Neural cell (in vitro differentiated cells): ENCODE measurements around the gene GAB1. TPM values are rescaled to one million over a fixed set of nuclear protein-coding genes. Genes with fewer than 3 reads are reported as not detected.

Experiments
- H2AFZ ChIP-seq: fragments of 200-600, 300-800 bp; sonication (generic), shearing (Covaris generic); 2 replicates; pipeline ENCODE4 v1.6.0; 2014; ENCODE audit warnings: low read depth, mild to moderate bottlenecking, antibody characterized with exemption, low read length, moderate library complexity
- H3F3A ChIP-seq: fragments of 200-600 bp; shearing (Covaris generic); 2 replicates; pipeline ENCODE4 v1.6.1; 2016; ENCODE audit warnings: mild to moderate bottlenecking, moderate library complexity, mixed read lengths, antibody characterized with exemption, low read length; ENCODE audit not compliant: insufficient read depth, poor library complexity, severe bottlenecking
- H3K27ac ChIP-seq: fragments of 200-600, 300-800 bp; sonication (generic), shearing (Covaris generic); 2 replicates; pipeline ENCODE4 v1.5.1; 2014; ENCODE audit warnings: mild to moderate bottlenecking, low read length, moderate library complexity
- H3K27me3 ChIP-seq: fragments of 300-800, 200-600 bp; sonication (generic), shearing (Covaris generic); 2 replicates; pipeline ENCODE4 v1.6.0; 2014; ENCODE audit warnings: mild to moderate bottlenecking, low read depth, low read length, moderate library complexity; ENCODE audit not compliant: insufficient read depth
- H3K36me3 ChIP-seq: fragments of 300-800, 200-600 bp; sonication (generic), shearing (Covaris generic); 2 replicates; pipeline ENCODE4 v1.5.1; 2014; ENCODE audit warnings: mild to moderate bottlenecking, antibody characterized with exemption, low read length, moderate library complexity; ENCODE audit not compliant: insufficient read depth
- H3K4me2 ChIP-seq: fragments of 300-800, 200-600 bp; sonication (generic), shearing (Covaris generic); 2 replicates; pipeline ENCODE4 v1.6.0; 2014; ENCODE audit warnings: mild to moderate bottlenecking, low read length
- H3K4me3 ChIP-seq: fragments of 300-800, 200-600 bp; sonication (generic), shearing (Covaris generic); 2 replicates; pipeline ENCODE4 v1.5.1; 2014; ENCODE audit warnings: mild to moderate bottlenecking, low read length, moderate library complexity
- H3K79me2 ChIP-seq: fragments of 200-600 bp; shearing (Covaris generic); replicated peaks from 2 replicates; pipeline ENCODE4 v1.6.0; 2014; ENCODE audit warnings: mild to moderate bottlenecking, low read length, moderate library complexity; ENCODE audit not compliant: insufficient read depth
- H3K9ac ChIP-seq: fragments of 300-800, 200-600 bp; sonication (generic), shearing (Covaris generic); 2 replicates; pipeline ENCODE4 v1.6.1; 2016; ENCODE audit warnings: mild to moderate bottlenecking, low read length, mixed read lengths
- H3K9me2 ChIP-seq: fragments of 200-600 bp; shearing (Covaris generic); 2 replicates; pipeline ENCODE4 v1.6.1; 2016; ENCODE audit warnings: mild to moderate bottlenecking, low read length, mixed read lengths; ENCODE audit not compliant: insufficient read depth
- H3K9me3 ChIP-seq: fragments of 200-600, 300-800 bp; sonication (generic), shearing (Covaris generic); 2 replicates; pipeline ENCODE4 v1.6.1; 2016; ENCODE audit warnings: mild to moderate bottlenecking, mixed run types, low read length, moderate library complexity, mixed read lengths
- H4K20me1 ChIP-seq: fragments of 200-600 bp; shearing (Covaris generic); 2 replicates; pipeline ENCODE4 v1.6.1; 2016; ENCODE audit warnings: mild to moderate bottlenecking, mixed run types; ENCODE audit not compliant: insufficient read depth
- CTCF ChIP-seq: fragments of 450-650 bp; IDR thresholded peaks from 2 replicates; pipeline ENCODE4 v1.5.1; 2014; ENCODE audit warnings: antibody characterized with exemption, mild to moderate bottlenecking, moderate library complexity; ENCODE audit not compliant: poor library complexity, severe bottlenecking
- EP300 ChIP-seq: fragments of 450-650 bp; conservative IDR thresholded peaks from 2 replicates; pipeline ENCODE4 v1.6.1; 2014; ENCODE audit warnings: antibody characterized with exemption, mild to moderate bottlenecking, moderate library complexity; ENCODE audit not compliant: poor library complexity, severe bottlenecking
- EZH2 ChIP-seq: fragments of 200-600, 300-800 bp; shearing (Covaris generic), sonication (generic); IDR thresholded peaks from 2 replicates; pipeline ENCODE4 v1.6.1; 2014; ENCODE audit warnings: antibody characterized with exemption, low read length, borderline replicate concordance, mild to moderate bottlenecking; ENCODE audit not compliant: insufficient read depth, poor library complexity, severe bottlenecking
- MXI1 ChIP-seq: fragments of 450-650 bp; conservative IDR thresholded peaks from 2 replicates; pipeline ENCODE4 v1.6.1; 2014; ENCODE audit warnings: antibody characterized with exemption, mild to moderate bottlenecking; ENCODE audit not compliant: poor library complexity, severe bottlenecking
- POLR2AphosphoS5 ChIP-seq: IDR thresholded peaks from 2 replicates; pipeline ENCODE4 v1.6.1; 2012
- RAD21 ChIP-seq: fragments of 450-650 bp; conservative IDR thresholded peaks from 2 replicates; pipeline ENCODE4 v1.6.1; 2014; ENCODE audit warnings: antibody characterized with exemption, mild to moderate bottlenecking, moderate library complexity
- REST ChIP-seq: IDR thresholded peaks from 2 replicates; pipeline ENCODE4 v1.6.1; 2012; ENCODE audit warnings: borderline replicate concordance
- SMC3 ChIP-seq: fragments of 450-650 bp; conservative IDR thresholded peaks from 2 replicates; pipeline ENCODE4 v1.6.1; 2014; ENCODE audit warnings: antibody characterized with exemption, mild to moderate bottlenecking, moderate library complexity; ENCODE audit not compliant: poor library complexity
- TAF1 ChIP-seq: IDR thresholded peaks from 2 replicates; pipeline ENCODE4 v1.6.1; 2012; ENCODE audit warnings: low read depth
- polyA plus RNA-seq: library from polyadenylated mRNA; depleted of rRNA; stranded (reverse); fragments of >200 nt; gene quantifications from 2 replicates; pipeline ENCODE4 v1.2.3, GENCODE V29; 2014

The GAB1 gene
- polyA plus RNA-seq, 1 donor from 2014 or later = 2.4 TPM

GRCh38 chr4:143473334-143474126 lies 136.9 kb downstream of the GAB1 start:
- no peaks in the 10 kb centered on the region for H3F3A ChIP-seq
- no peaks in the 10 kb centered on the region for H3K9me3 ChIP-seq
- H3K9ac ChIP-seq = no peak overlapping the region
- H2AFZ ChIP-seq = no peak overlapping the region
- H3K9me2 ChIP-seq = no peaks in the 10 kb centered on the region
- H3K4me2 ChIP-seq = no peak overlapping the region
- no peaks in the 10 kb centered on the region for H3K79me2 ChIP-seq
- no peak for TF ChIP-seq EZH2
- TF ChIP-seq TAF1 = no peak
- TF ChIP-seq EP300 = no peak
- TF ChIP-seq RAD21 = no peak
- no peak for TF ChIP-seq POLR2AphosphoS5
- no peak for TF ChIP-seq SMC3
- no peak for TF ChIP-seq MXI1
- TF ChIP-seq CTCF = no peak
- TF ChIP-seq REST = no peak
- H4K20me1 ChIP-seq = no peaks in the 10 kb centered on the region
- H3K27ac ChIP-seq = no peak overlapping the region
- H3K36me3 ChIP-seq = no peaks in the 10 kb centered on the region
- H3K27me3 ChIP-seq = no peaks in the 10 kb centered on the region
- no peak overlapping the region for H3K4me3 ChIP-seq

- no peak overlapping the region for H3K27ac ChIP-seq
Observed at GRCh38 chr4:143477487-143477886, 140.8 kb downstream of the GAB1 start.

More at GRCh38 chr4:143477487-143477886, 140.8 kb downstream of the GAB1 start:
- TF ChIP-seq CTCF (no peak), MXI1 (no peak), TAF1 (no peak), EZH2 (no peak), SMC3 (no peak), REST (no peak), EP300 (no peak), RAD21 (no peak), POLR2AphosphoS5 (no peak)
- Histone ChIP-seq H3K36me3 (no peaks in the 10 kb centered on the region), H3K79me2 (no peaks in the 10 kb centered on the region), H3K9me2 (no peaks in the 10 kb centered on the region), H3K4me2 (no peak overlapping the region), H3K27me3 (no peaks in the 10 kb centered on the region), H3K9me3 (no peaks in the 10 kb centered on the region), H3K4me3 (no peak overlapping the region), H3F3A (no peaks in the 10 kb centered on the region), H2AFZ (no peak overlapping the region), H3K9ac (no peak overlapping the region), H4K20me1 (no peaks in the 10 kb centered on the region)
